Retinal pigment epithelial cell (primary cell): Measurements from ENCODE around the gene GSTM2.
"Not testable (repeated sequence)": the region's sequence is repeated elsewhere in the genome, so short reads cannot be mapped to it uniquely, and the experiment has no call there.

ENCODE experiments used
- DNase-seq: peaks from one replicate; pipeline ENCODE4 v3.0.0-alpha.2; 2010; ENCODE audit warnings: low read depth
- H3K4me3 ChIP-seq: 2 replicates; pipeline ENCODE4 v1.5.1; 2011; ENCODE audit warnings: mild to moderate bottlenecking, low read length, control low read depth, moderate library complexity
- TF ChIP-seq, protein P1 (sequence below): conservative IDR thresholded peaks from 2 replicates; pipeline ENCODE4 v1.5.1; 2011; ENCODE audit warnings: low read depth, low read length, control low read depth, inconsistent platforms

GSTM2 gene

DNA sequence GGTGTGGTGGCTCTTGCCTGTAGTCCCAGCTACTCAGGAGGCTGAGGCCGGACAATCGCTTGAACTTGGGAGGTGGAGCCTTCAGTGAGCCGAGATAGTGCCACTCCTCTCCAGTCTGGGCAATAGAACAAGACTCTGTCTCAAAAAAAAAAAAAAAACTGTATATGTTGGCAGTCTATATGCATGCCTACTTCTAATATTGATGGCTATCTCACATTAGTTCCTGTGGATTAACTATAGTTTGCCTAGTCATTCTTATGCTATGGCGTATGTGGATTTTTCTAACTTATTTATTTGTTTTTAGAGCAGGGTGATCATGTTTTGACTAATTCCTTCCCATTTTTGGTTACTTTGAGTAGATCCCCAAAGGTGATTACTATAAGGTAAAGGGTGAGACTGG lies 29.2 kb downstream of the GSTM2 start:
- TF ChIP-seq, protein P1, sequence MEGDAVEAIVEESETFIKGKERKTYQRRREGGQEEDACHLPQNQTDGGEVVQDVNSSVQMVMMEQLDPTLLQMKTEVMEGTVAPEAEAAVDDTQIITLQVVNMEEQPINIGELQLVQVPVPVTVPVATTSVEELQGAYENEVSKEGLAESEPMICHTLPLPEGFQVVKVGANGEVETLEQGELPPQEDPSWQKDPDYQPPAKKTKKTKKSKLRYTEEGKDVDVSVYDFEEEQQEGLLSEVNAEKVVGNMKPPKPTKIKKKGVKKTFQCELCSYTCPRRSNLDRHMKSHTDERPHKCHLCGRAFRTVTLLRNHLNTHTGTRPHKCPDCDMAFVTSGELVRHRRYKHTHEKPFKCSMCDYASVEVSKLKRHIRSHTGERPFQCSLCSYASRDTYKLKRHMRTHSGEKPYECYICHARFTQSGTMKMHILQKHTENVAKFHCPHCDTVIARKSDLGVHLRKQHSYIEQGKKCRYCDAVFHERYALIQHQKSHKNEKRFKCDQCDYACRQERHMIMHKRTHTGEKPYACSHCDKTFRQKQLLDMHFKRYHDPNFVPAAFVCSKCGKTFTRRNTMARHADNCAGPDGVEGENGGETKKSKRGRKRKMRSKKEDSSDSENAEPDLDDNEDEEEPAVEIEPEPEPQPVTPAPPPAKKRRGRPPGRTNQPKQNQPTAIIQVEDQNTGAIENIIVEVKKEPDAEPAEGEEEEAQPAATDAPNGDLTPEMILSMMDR = no peak
- no peak for DNase-seq
- no peak overlapping the region for H3K4me3 ChIP-seq

DNA sequence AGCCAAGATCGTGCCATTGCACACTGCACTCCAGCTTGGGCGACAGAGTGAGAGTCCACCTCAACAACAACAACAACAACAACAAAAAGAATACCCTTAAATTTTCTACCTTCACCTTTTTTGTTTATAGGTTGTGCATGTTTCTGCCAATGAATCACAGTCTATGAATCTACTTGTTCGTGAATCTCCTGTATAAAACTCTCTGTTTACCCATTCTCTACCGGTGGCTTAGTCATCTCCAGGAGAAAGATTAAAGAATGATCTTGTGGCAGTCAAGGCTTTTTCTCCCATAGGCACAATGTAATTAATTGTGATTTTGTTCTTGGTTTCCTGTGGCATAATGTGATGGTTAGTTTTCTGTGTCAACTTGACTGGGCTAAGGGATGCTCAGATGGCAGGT lies 30.0 kb downstream of the GSTM2 start:
- DNase-seq, H3K4me3 ChIP-seq: not testable (repeated sequence)

DNA sequence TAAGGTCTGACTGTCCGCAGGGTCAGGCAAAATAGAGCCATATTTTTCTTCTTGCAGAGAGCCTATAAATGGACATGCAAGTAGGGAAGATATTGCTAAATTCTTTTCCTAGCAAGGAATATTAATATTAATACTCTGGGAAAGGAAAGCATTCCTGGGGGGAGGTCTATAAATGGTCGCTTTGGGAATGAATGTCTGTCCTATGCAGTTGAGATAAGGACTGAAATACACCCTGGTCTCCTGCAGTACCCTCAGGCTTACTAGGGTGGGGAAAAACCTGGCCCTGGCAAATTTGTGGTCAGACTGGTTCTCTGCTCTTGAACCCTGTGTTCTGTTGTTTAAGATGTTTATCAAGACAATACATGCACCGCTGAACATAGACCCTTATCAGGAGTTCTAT lies 35.1 kb downstream of the GSTM2 start:
- DNase-seq, H3K4me3 ChIP-seq: not testable (repeated sequence)

DNA sequence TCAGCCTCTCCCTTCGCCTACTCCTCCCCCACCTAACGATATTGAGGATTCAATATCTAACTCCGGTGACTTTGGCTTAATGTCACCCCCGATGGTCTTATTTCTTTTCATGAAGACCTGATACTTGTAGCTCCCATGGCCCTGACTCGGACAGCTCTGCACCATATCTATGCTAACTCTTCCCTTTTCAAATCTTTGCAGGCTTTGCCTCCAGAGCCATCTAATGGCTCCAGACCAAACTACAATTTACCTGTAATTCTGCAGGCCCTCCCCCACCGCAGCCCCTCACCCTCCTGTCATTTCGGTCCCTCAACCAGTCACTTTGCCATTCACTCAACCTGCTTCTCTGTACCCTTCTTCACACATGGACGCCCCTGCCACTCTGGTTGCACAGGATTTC lies 36.3 kb downstream of the GSTM2 start:
- TF ChIP-seq, protein P1 = no peak
- no peak overlapping the region for H3K4me3 ChIP-seq
- DNase-seq = no peak

DNA sequence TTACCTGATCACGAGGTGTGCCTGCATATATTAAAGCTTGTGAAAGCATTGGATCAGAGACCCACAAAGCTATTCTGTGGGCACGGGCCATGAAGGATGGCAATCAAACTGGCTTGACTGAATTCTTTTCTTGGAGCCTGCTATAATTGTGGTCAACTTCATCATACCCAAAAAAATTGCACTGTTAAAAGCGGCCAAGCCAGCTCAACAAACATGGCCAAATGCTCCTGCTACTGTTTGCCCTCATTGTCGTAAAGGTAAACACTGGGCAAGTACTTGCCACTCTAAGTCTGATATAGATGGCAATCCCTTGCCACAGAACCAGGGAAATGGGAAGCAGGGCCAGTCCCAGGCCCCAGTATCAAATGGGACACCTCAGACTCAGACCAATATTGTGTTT lies 37.6 kb downstream of the GSTM2 start:
- TF ChIP-seq, protein P1 = no peak
- DNase-seq = no peak

DNA sequence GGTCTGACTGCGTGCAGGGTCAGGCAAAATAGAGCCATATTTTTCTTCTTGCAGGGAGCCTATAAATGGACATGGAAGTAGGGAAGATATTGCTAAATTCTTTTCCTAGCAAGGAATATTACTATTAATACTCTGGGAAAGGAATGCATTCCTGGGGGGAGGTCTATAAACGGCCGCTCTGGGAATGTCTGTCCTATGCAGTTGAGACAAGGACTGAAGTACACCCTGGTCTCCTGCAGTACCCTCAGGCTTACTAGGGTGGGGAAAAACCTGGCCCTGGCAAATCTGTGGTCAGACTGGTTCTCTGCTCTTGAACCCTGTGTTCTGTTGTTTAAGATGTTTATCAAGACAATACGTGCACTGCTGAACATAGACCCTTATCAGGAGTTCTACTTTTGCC lies 41.1 kb downstream of the GSTM2 start:
- DNase-seq, H3K4me3 ChIP-seq: not testable (repeated sequence)

More for the DNA sequence above, 37.6 kb downstream of the GSTM2 start:
- no peak overlapping the region for H3K4me3 ChIP-seq

DNA sequence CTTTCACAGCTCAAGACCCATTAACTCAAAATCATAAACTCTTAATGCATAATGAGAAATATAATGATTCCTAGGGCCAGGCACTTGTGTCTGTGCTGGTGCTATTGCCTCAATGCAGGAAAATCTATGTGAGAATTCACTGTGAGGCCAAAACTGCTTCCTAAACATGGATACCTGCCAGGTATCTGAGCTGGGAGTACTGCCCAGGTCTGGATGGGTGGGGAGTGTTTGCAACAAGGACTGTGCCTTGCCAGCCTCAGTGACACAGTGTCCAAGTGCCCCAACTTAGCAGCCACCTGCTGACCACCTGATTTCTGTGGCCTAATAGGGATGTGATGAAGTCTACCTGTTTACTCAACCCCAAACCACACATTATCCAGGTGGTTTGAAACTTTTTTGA lies 42.0 kb downstream of the GSTM2 start:
- DNase-seq, H3K4me3 ChIP-seq: not testable (repeated sequence)

DNA sequence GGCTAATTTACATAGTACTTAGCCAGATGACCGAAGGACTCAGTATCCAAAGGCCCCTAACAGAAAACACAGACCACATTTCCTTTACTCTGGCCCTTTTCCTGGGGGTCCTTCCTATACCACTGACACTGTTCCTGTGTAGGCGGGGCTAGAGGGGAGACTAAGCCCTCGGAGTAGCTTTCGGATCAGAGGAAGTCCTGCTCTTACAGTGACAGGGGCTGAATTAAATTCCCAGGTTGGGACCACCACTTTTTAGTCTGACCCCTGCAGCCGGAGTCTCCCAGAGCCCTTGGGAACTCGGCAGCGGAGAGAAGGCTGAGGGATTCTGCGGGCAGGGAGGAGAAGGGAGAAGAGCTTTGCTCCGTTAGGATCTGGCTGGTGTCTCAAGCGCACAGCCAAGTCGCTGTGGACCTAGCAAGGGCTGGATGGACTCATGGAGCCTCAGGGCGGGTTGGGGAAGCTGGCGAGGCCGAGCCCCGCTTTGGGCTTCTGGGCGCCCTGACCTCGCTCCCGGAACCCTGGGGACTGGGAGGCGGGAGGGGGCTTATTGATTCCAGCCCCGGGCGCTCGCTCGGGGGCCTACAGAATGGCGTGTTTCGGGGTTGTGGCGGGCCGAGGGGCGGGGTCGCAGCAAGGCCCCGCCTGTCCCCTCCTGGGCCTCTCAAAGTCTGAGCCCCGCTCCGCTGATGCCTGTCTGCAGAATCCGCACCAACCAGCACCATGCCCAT lies 43.9 kb downstream of the GSTM2 start, which contains the start of gene GSTM5:
Gene GSTM5, plus strand, starts transcription at position 659 of the 728 bp plus-strand sequence. Its CDS starts 62 bp downstream, at position 721.
- DNase-seq = not testable (repeated sequence)
- H3K4me3 ChIP-seq = peak within 1 kb of the TSS; percentile 15

DNA sequence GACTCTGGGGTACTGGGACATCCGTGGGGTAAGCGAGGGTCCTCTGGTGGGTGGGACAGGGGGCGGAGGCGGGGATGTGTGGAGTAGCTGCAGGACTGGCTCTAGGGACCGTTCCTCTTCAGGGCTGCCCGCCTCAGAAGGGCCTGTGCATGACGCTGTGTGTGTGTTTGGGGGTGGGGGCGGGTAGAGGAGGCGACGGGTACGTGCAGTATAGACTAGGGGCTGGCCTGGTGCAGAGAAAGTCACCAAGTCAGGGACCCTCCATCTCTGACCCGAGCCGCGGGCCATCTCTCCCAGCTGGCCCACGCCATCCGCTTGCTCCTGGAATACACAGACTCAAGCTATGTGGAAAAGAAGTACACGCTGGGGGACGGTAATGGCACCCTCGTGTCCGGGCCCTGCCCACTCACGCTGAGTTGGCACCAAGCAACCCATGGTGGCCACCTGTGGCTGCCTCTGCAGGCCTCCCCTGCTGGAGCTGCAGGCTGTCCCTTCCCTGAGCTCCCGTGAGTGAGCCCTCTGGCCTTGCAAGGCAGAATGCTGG lies 44.5 kb downstream of the GSTM2 start:
- H3K4me3 ChIP-seq = peak overlapping the region; percentile 15
- DNase-seq = no peak
- TF ChIP-seq, protein P1 = no peak

DNA sequence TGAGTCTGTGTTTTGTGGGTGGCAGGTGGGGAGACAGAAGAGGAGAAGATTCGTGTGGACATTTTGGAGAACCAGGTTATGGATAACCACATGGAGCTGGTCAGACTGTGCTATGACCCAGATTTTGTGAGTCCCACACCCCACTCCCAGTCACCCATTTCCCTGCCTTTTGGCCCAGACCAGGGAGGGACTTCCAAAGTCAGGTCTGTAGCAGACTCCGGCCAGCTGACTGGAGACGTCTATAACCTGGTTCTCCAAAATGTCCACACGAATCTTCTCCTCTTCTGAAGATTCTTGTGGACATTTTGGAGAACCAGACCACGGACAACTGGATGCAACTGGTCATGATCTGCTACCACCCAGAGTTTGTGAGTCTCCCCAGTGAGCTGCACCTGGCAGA lies 45.8 kb downstream of the GSTM2 start:
- H3K4me3 ChIP-seq = no peak overlapping the region
- DNase-seq = no peak
- TF ChIP-seq, protein P1 = no peak
